Neutrophil (primary cell): ENCODE measurements around the gene LGALS1.
A peak's percentile ranks its signal among the peaks of the same experiment; 100 is the strongest.

ENCODE experiments used
- H3K27ac ChIP-seq: fragments of 200-600 bp; sonication (generic); 2 replicates; pipeline ENCODE4 v1.5.1; 2016; ENCODE audit warnings: mild to moderate bottlenecking, moderate library complexity
- H3K27me3 ChIP-seq: fragments of 200-600 bp; sonication (generic); 2 replicates; pipeline ENCODE4 v1.6.0; 2016; ENCODE audit warnings: mild to moderate bottlenecking
- H3K36me3 ChIP-seq: fragments of 200-600 bp; sonication (generic); 2 replicates; pipeline ENCODE4 v1.5.1; 2017
- H3K4me1 ChIP-seq, 2 experiments: fragments of 200-600 bp in 1 of 2; sonication (generic) in 1 of 2; 1 replicate in 1 of 2; 2 replicates in 1 of 2; pipeline versions ENCODE4 v1.5.1 to v1.6.1; 2013 to 2016; ENCODE audit warnings: low read depth in 1 of 2, low read length in 1 of 2, mild to moderate bottlenecking in 1 of 2, moderate library complexity in 1 of 2; ENCODE audit not compliant: control insufficient read depth in 1 of 2, insufficient read depth in 1 of 2
- H3K4me3 ChIP-seq, 2 experiments: fragments of 200-600 bp in 1 of 2; sonication (generic) in 1 of 2; 1 replicate in 1 of 2; 2 replicates in 1 of 2; pipeline ENCODE4 v1.5.1; 2013 to 2016; ENCODE audit warnings: low read depth in 1 of 2, low read length in 1 of 2, mild to moderate bottlenecking in 1 of 2, moderate library complexity in 1 of 2
- H3K9me3 ChIP-seq: fragments of 200-600 bp; sonication (generic); 2 replicates; pipeline ENCODE4 v1.5.1; 2016
- CTCF ChIP-seq: fragments of 200-600 bp; sonication (generic); IDR thresholded peaks from 2 replicates; pipeline ENCODE4 v1.5.1; 2016; ENCODE audit warnings: antibody characterized with exemption

LGALS1 gene

GRCh38 chr22:37658133-37659065 lies 17.0 kb upstream of the LGALS1 start, which contains the start of gene PDXP:
Gene PDXP (plus strand): TSS chr22:37658723. CDS start chr22:37658783, 60 bp downstream.
- Histone ChIP-seq H3K4me1 (peaks cover 15 to 18% of the 10 kb centered on the region in 2 experiments), H3K27ac (peak within 1 kb of the TSS; percentile 77), H3K36me3 (peaks cover 30% of the 10 kb centered on the region), H3K27me3 (no peaks in the 10 kb centered on the region), H3K4me3 (peak within 1 kb of the TSS; percentile 62 to 68), H3K9me3 (no peaks in the 10 kb centered on the region)
- no peak for TF ChIP-seq CTCF

GRCh38 chr22:37659066-37659896 lies 16.2 kb upstream of the LGALS1 start:
- no peaks in the 10 kb centered on the region for H3K27me3 ChIP-seq
- peaks cover 21% of the 10 kb centered on the region for H3K36me3 ChIP-seq
- H3K4me1 ChIP-seq, result peaks cover 15 to 18% of the 10 kb centered on the region in 2 experiments
- TF ChIP-seq CTCF, result no peak
- no peaks in the 10 kb centered on the region for H3K9me3 ChIP-seq
- no peak overlapping the region for H3K27ac ChIP-seq
- H3K4me3 ChIP-seq, result peak overlapping the region; percentile 56 to 68

- no peaks in the 10 kb centered on the region for H3K27me3 ChIP-seq
- no peak overlapping the region for H3K27ac ChIP-seq
- no peak for TF ChIP-seq CTCF
- H3K36me3 ChIP-seq, result peaks cover 13% of the 10 kb centered on the region
- H3K9me3 ChIP-seq, result no peaks in the 10 kb centered on the region
- peaks cover 15 to 18% of the 10 kb centered on the region in 2 experiments for H3K4me1 ChIP-seq
- peak overlapping the region in 1 of 2 experiments; percentile 68 for H3K4me3 ChIP-seq
Observed at GRCh38 chr22:37659897-37660708, 15.3 kb upstream of the LGALS1 start.

GRCh38 chr22:37660709-37661045 lies 14.8 kb upstream of the LGALS1 start:
- Histone ChIP-seq H3K4me3 (no peak overlapping the region), H3K4me1 (peaks cover 15 to 18% of the 10 kb centered on the region in 2 experiments), H3K27me3 (no peaks in the 10 kb centered on the region), H3K36me3 (peaks cover 10% of the 10 kb centered on the region), H3K9me3 (no peaks in the 10 kb centered on the region), H3K27ac (no peak overlapping the region)
- no peak for TF ChIP-seq CTCF
